Amygdala (tissue), 56 donors: ENCODE measurements around the gene APLP1.
A peak's percentile ranks its signal among the peaks of the same experiment; 100 is the strongest.
"Not testable (repeated sequence)": the region's sequence is repeated elsewhere in the genome, so short reads cannot be mapped to it uniquely, and the experiment has no call there.

Experiments
- DNase-seq, 56 donors: peaks; one replicate each; lab custom pipeline; 2025; lab: John Stamatoyannopoulos, UW

The APLP1 gene

DNA sequence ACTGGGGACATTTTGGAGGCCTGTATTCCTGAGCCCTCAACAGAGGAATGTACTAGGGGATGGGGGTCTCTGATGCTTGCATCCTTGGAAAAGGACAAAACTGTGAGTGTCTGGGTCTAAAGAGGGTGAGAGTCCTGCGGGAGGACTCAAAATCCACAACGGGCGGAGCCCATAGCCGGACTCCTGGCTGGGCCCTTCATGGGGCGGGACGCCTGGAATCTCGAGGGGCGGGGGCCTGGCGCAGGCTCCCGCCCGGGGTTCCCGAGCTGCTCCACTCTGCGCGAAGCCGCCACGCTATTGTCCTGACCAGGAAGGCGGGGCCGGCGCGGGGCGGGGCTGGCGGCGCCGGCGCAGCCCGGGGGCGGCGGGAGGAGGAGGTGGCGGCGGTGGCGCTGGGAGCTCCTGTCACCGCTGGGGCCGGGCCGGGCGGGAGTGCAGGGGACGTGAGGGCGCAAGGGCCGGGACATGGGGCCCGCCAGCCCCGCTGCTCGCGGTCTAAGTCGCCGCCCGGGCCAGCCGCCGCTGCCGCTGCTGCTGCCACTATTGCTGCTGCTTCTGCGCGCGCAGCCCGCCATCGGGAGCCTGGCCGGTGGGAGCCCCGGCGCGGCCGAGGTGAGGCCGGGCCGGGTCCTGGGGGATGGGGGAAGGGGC lies at the start of gene APLP1:
Gene APLP1, plus strand, starts transcription at position 403 of the 651 bp plus-strand sequence. Its CDS starts 63 bp downstream, at position 466.
- DNase-seq = peak; percentile 22 to 94 (median 82)

DNA sequence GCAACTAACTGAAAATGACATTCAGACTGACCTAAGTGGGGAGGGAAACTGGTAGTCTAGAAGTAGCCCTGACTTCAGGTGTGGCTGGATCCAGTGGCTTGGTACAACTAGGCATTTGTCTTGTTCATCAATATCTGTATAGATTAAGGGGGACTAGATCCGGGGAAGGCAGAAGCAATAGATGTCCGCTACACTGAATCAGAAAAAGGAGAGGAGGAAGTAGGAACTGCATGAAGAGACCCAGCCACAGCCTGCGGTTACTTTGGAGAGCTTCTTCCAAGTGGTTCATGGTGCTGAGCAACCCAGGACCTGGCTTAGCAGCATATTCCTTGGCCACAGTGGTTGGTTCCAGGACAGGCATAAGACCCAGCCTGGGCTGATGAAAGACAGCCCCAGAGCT lies 45.8 kb upstream of the APLP1 start:
- DNase-seq = no peak

DNA sequence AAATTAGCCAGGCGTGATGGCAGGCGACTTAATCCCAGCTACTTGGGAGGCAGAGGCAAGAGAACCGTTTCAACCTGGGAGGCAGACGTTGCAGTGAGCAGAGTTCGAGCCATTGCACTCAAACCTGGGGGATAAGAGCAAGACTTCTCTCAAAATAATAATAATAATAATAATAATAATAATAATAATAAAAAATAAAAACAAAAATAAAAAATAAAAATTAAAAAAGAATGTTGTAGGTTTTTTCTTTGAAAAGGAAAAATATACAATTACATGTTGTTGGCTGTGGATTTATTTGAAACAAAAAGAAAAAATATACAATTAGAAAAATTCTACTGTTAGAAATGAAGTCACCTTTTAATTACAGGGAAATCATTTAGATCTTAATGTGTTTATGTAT lies 44.2 kb upstream of the APLP1 start:
- no peak for DNase-seq

DNA sequence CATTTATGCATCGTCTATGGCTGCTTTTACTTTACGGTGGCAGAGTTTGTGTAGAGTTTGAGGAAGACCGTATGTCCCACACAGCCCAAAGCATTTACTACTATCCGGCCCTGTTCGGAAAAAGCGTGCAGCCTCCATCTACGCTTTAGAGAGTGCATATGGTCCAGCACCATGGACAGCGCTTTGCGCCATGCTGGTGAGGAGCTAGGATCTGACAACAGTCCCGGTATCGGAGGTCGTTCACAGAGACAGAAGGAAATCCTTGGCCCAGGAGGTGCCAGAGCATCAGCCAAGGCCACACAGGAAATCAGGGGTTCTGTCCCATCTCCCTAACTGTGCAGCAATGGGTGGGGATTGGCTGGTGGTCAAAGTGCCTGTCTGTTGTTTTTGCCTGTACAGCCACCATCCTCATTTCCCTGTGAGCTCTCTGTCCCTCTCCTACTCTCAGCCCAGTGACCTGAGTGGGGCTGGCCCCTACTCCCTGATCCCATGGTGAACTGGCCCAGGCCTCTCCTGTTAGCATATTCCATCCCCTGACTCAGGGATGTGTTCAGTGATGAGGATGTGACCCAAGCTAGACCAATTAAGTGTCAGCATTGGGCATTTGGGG lies 39.6 kb upstream of the APLP1 start:
- peak in 20 of 56 donors; percentile 0 to 69 (median 21) for DNase-seq

DNA sequence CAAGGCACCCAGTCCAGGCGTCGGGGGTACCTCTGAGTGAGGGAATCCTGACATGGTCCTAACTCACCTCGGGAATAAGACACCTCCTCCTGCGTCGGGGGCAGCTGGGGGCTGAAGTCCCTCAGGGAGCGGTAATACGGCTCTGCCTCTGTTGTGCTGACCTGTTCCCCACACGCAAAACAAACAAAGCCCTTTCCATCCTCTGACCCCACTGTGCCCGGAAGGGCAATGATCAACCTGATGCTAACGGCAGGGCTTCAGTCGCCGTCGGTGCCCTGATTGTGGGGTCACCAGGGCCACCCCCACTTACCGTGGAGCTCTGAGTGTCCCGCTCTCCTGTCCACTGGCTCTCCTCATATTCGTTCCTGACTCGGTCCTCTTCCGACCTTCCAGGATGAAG lies 37.4 kb upstream of the APLP1 start:
- DNase-seq = no peak

DNA sequence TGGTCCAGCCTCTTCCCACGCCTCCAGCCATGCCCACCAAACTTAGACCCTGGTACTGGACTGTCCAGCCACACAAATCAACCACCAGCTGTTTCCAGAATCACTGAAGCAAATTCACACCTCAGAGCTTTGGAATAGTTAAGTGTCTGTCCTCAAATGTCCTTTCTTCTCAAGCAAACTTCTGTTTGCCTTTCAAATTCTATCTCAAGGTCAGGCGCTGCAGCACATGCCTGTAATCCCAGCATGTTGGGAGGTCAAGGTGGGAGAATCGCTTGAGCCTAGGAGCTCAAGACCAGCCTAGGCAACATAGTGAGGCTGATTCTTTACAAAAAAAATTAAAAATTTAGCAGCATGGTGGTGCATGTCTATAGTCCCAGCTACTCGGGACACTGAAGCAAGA lies 36.3 kb upstream of the APLP1 start:
- no peak for DNase-seq

DNA sequence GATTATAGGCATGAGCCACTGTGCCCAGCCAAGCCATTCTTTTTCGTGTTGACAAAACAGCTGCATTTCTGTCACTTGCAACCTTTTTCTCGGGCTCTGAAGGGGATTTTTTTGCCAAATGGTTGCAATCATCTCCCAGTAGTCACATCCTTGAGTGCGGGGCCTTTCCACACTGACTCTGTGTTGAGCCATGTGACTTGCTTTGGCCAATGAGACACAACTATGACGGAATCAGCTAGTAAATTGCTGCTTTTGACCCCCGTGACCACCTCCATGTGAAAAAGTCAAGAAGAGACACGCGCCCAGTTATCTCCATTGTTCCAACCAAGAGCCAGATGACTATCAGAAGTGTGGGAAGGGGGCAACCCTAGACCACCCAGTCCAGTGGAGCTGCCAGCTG lies 34.4 kb upstream of the APLP1 start:
- DNase-seq = no peak

DNA sequence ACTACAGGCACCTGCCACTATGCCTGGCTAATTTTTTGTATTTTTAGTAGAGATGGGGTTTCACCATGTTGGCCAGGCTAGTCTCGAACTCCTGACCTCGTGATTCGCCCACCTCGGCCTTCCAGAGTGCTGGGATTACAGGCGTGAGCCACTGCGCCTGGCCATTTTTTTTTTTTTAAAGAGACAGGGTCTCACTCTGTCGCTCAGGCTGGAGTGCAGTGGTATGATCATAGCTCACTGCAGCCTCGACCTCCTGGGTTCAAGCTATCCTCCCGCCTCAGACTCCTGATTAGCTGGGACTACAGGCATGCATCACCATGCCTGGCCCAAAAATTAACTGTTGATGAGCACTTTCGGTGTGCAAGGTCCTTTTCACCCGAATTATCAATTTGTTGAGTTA lies 32.3 kb upstream of the APLP1 start:
- not testable (repeated sequence) for DNase-seq

DNA sequence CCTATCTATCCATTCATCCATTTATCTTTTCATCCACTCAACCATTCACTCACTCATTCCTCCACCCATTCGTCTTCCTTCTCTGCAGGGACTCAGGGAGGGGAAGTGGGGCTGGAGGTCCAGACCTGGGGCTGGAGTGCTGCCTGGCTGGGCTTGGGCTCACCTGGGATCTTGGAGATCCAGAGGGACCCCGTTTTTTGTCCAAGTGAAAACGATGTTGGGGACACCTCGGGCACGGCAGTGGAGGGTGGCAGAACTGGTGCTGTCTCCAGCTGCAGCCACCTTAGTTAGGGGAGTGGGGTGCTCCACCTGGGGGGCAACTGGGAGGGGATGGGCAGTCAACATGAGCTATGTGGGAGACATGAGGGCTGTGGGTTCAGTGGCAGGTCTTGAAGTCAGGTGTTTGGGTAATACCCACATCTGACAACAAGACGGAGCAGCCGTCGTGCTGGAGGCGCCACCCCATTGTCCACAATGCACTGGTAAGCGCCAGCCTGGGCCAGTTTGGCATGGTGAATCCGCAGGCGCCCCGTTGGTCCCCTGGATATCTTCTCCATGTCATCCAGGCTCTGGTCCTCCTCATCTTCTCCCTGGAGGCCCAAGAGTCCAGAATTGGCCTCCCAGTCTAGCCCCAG lies 26.3 kb upstream of the APLP1 start:
- no peak for DNase-seq

DNA sequence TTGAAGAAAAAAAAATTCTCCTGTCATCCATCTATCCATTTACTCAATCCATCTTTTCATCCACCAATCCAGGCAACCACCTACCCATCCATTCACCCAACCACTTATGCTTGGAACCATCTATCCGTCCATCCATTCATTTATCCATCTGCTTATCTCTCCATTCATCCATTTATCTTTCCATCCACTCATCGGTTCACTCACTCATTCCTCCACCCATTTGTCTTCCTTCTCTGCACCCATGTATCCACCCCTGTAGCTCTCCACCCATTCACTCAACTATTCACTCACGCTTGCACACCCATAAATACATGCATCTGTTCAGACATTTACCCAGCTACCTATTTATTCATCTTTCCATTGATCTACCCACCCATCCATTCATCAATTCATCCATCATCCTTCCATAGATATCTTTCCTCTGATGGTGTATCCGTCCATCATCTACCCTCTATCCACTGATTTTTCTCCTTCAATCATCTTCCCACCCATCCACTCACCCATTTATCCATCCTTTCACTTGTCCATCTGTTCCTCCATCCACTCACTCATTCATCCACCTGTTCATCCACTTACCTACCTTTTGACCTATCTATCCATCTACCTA lies 25.6 kb upstream of the APLP1 start:
- no peak for DNase-seq

DNA sequence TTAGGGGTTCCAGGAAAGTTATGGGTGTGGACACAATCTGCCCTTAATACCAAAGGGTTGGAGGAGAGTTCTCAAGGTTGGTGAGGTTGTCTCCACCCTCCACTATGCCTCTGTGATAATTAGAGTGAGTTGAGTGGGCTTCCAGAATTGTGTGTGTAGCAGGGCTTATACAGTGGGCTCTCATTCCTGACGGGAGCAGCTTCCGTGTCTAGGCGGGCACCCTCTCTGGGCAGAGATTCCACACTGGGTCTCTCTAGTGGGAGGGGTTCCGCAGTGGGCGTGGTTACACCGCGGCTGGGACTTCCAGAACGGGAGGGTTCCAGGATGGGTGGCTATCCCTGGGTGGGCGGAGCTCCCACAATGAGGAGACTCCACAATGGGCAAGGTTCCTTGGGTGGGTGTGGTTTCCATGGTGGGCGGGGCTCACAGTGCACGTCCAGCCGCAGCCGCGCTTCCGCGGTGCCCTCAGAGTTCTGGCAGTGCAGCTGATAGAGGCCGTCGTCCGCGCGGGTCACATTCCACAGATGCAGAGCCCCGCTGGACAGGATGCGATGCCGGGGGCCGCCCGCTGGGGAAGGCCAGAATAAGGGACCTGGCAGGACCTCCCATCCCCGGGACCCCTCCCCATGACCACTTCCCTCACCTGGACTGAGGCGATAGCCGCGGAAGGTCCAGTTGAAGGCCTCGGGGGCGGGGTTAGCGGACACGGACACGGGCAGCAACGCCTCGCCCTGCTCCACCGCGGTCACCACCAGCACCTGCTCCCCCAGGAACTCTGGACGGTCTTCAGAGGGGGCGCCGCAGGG lies 24.5 kb upstream of the APLP1 start:
- DNase-seq = peak in 2 of 56 donors; percentile 14 to 40

DNA sequence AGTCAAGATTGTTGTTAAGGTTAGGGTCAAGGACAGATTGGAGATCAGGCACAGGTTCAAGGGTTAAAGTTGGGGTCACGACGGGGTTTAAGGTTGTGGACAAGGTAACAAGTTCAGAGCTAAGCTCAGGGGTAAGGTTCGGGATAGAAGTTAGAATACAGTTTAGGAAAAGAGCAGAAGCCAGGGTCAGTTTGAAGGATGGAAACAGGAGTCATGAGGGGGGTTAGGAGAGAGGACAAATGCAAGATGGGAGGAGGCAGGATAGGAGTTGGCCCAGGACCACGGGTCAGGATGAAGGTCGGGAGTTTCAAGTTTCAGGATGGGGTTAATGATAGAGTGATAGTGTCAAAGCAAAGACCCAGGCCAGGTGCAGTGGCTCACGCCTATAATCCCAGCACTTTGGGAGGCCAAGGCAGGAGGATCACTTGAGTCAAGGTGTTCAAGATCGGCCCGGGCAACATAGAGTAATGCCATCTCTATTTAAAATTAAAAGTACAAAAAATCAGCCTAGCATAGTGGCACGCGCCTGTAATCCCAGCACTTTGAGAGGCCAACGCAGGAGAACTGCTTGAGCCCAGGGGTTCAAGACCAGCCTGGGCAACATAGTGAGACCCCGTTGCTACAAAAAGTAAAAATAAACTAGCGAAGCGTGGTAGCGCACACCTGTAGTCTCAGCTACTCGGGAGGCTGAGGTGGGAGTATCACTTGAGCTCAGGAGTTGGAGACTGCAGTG lies 23.7 kb upstream of the APLP1 start:
- no peak for DNase-seq

DNA sequence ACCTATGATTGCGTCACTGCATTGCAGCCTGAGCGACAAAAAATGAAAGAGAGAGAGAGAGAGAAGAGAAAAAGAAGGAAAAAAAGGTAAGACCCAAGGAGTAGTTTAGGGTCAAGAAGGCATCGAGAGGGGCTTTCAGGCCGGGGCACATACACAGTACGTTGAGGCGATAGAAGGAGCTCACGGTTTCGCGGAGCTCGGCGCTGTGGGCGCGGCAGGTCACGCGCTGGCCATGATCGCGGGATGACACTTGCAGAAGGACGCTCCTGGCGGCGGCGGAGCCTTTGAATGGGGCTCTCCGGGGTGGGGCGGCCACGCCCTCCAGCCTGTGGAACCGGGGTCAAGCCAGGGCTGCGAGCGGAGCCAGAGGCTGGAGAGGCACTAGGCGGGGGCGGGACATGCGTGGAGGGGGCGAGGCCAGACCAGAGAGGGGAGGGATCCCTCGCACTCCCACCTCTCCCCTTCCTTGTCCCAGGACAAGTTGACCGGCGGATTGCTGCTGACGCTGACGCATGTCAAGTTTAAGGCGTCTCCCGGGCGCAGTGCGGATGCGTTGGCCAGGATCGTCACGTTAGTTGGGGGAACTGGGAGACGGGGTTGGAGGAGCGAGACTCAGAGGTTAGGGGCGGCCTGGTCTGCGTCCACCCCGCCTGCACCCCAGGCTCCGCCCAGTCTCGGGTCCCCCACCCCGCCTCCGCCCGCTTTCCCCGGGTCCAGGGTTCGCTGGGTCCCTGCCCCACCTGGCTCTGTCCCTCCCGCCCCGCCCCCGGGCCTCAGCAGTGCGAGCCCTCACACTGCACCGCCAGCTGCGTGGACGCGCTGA lies 22.9 kb upstream of the APLP1 start:
- DNase-seq = peak in 2 of 56 donors; percentile 22 to 23

DNA sequence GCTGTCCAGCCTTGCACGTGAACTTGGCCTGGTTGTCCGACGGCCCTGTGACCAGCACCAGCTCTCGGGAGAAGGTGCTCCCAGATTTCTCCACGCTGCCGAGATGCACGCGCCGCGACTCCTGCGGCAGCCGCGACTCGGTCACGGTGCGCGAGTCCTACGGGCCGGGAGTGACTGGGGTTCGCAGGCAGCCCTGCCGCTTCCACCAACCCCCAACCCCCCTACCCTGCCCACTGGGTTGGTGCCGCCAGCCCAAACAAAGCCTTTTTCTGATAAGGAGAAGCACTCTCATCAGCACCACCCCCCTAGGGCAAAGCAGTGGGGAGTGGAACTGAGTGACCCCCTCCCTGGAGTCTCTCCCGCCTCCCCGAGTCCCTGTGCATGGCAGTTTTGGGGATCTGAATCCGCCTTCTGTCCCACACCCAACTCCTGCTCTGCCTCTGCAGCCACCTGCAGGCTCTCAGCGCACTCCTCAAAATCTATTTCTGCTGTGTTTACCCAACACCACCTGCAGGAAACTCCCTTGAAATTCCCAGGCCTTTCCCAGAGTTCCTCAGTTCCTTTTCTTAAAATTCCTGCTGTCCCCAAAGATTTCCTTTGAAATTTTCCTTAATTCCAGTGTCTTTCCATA lies 22.2 kb upstream of the APLP1 start:
- DNase-seq = no peak

DNA sequence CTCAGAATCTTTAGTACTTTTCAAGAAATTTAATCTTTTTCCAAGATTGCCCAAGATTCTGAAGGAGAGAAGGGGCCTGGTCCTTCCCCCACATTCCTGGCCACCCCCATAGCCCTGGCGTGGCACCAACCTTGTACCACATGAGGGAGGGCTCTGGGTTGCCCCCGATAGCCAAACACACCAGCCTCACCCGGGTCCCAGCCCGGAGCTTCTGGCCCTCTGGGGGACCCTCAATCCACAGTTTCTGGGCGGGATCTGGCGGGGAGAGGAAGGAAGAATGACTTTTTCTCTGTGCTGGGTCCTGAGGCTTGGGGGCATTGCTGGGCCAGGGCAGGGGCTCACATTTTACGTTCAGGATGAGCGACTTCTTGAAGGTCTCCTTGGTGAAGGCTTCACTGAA lies 20.5 kb upstream of the APLP1 start:
- no peak for DNase-seq

DNA sequence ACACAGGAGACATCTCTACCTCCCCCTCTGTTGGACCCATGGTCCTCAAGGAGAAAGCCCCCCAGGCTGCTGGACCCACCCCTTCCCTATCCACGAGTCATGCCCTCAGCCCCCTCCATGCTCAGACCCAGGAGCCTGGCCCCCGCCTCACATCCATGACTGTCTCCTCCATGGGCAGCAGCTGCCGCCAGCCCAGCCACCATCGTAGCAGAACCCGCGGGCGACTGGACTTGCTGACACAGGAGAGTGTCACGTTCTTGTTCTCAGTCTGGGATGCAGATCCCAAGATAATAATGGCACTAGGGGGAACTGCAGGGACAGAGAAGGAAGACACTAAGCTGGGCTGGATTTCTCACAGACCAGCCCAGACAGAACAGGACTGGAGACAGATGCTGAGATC lies 19.9 kb upstream of the APLP1 start:
- DNase-seq = no peak

DNA sequence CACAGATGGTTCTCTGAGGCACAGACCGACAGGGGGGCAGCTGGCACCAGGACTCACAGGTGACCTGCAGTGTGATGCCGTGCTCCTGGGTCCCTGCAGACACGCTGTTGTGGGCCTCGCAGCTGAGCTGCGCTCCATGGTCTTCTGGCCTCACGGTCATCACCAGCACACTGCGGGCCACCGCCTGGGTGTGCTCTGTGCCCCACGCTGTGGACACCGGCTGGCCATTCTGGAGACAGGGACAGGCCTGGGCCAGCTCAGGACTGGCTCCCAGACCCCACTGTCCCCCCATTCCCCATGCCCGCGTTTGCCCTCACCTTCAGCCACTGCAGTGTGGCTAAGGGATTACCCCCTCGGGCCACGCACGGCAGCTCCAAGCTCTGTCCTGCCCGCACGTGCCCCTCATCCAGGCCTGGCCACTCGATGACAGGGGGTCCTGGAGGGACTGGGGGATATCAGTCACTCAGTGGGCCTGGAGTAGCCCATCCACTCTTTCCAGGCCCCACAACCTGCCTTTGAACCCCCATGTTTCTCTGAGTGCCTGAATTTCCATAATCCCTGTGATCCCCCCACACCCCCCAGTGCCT lies 19.4 kb upstream of the APLP1 start:
- no peak for DNase-seq
